OCI-LY7 (cell line): Measurements from ENCODE around the gene AHNAK2. TPM values are rescaled to one million over a fixed set of nuclear protein-coding genes. Genes with fewer than 3 reads are reported as not detected.

Source experiments
- BruUV-seq: library from RNA; stranded (reverse); fragments of 400-500 nt; replicated peaks from 2 replicates; lab custom pipeline; 2021; lab: Mats Ljungman, UMichigan
- CTCF ChIA-PET: fragments of 300-600 bp; sonication (Branson Sonifier 250); formaldehyde crosslinking; loops from one replicate; lab custom pipeline; 2022; ENCODE audit warnings: antibody characterized with exemption; ENCODE audit not compliant: unreplicated experiment; lab: Charles Lee
- POLR2A ChIA-PET: fragments of 300-600 bp; sonication (Branson Sonifier 250); formaldehyde crosslinking; loops from one replicate; lab custom pipeline; 2022; ENCODE audit warnings: antibody characterized with exemption; lab: Charles Lee
- DNase-seq: peaks from one replicate; pipeline ENCODE4 v3.0.0-alpha.2; 2015; ENCODE audit warnings: low spot score
- H2AFZ ChIP-seq: fragments of 200-600 bp; sonication (generic), shearing (Covaris generic); 2 replicates; pipeline ENCODE4 v1.6.1; 2014; ENCODE audit warnings: mild to moderate bottlenecking, antibody characterized with exemption, low read length, moderate library complexity
- H3K27ac ChIP-seq: fragments of 200-600 bp; sonication (generic); 2 replicates; pipeline ENCODE4 v1.5.1; 2014; ENCODE audit warnings: mixed run types, low read depth, mild to moderate bottlenecking, moderate library complexity, low read length, inconsistent platforms; ENCODE audit not compliant: poor library complexity, severe bottlenecking
- H3K36me3 ChIP-seq: fragments of 200-600 bp; sonication (generic); 2 replicates; pipeline ENCODE4 v1.6.1; 2014; ENCODE audit warnings: mild to moderate bottlenecking, antibody characterized with exemption, low read length, moderate library complexity, mixed read lengths; ENCODE audit not compliant: insufficient read depth
- H3K4me1 ChIP-seq: fragments of 200-600 bp; sonication (generic); 2 replicates; pipeline ENCODE4 v1.5.1; 2014; ENCODE audit warnings: mild to moderate bottlenecking, low read length; ENCODE audit not compliant: insufficient read depth, poor library complexity, severe bottlenecking
- H3K4me2 ChIP-seq: fragments of 200-600 bp; sonication (generic); 2 replicates; pipeline ENCODE4 v1.6.1; 2014; ENCODE audit warnings: mild to moderate bottlenecking, low read length
- H3K4me3 ChIP-seq: fragments of 200-600 bp; sonication (generic); 2 replicates; pipeline ENCODE4 v1.5.1; 2014; ENCODE audit warnings: mild to moderate bottlenecking, low read depth, low read length; ENCODE audit not compliant: poor library complexity, severe bottlenecking
- H3K79me2 ChIP-seq: fragments of 200-600 bp; sonication (generic); 2 replicates; pipeline ENCODE4 v1.6.1; 2016; ENCODE audit warnings: low read depth, mild to moderate bottlenecking, low read length, moderate library complexity, mixed read lengths; ENCODE audit not compliant: insufficient read depth
- H3K9me2 ChIP-seq: fragments of 200-600 bp; sonication (generic); 2 replicates; pipeline ENCODE4 v1.6.1; 2016; ENCODE audit warnings: mild to moderate bottlenecking, low read length, mixed read lengths; ENCODE audit not compliant: insufficient read depth
- H3K9me3 ChIP-seq: fragments of 200-600 bp; sonication (generic); 2 replicates; pipeline ENCODE4 v1.6.1; 2014; ENCODE audit warnings: mild to moderate bottlenecking, mixed run types, low read length, mixed read lengths
- H4K20me1 ChIP-seq: fragments of 200-600 bp; sonication (generic); 2 replicates; pipeline ENCODE4 v1.6.1; 2014; ENCODE audit warnings: mild to moderate bottlenecking, antibody characterized with exemption, low read length, moderate library complexity, mixed read lengths; ENCODE audit not compliant: insufficient read depth
- EZH2phosphoT487 ChIP-seq: fragments of 200-600 bp; sonication (generic); IDR thresholded peaks from 2 replicates; pipeline ENCODE4 v1.6.1; 2018; ENCODE audit warnings: low read depth, borderline replicate concordance, mild to moderate bottlenecking, mixed run types, antibody characterized with exemption, low read length, moderate library complexity, mixed read lengths
- intact Hi-C: fragments of 100-400 bp; cut with micrococcal nuclease; formaldehyde crosslinking; loops from one replicate; pipeline ENCODE4 v1.10.0; 2022; ENCODE audit not compliant: unreplicated experiment
- total RNA-seq, 2 experiments: library from RNA; depleted of rRNA in 1 of 2; stranded (reverse); fragments of >200 nt in 1 of 2; shearing (Covaris generic) in 1 of 2; gene quantifications; 2 replicates each; pipeline ENCODE4 v1.2.3, GENCODE V29; 2014 to 2022
- TF ChIP-seq, protein P1 (sequence below): fragments of 200-600 bp; sonication (generic); conservative IDR thresholded peaks from 2 replicates; pipeline ENCODE4 v1.5.1; 2014; ENCODE audit warnings: mild to moderate bottlenecking, antibody characterized with exemption, low read length, moderate library complexity, mixed read lengths

The AHNAK2 gene
- total RNA-seq, 2 experiments from 2014 or later = 0.61 TPM; not detected in 1

DNA sequence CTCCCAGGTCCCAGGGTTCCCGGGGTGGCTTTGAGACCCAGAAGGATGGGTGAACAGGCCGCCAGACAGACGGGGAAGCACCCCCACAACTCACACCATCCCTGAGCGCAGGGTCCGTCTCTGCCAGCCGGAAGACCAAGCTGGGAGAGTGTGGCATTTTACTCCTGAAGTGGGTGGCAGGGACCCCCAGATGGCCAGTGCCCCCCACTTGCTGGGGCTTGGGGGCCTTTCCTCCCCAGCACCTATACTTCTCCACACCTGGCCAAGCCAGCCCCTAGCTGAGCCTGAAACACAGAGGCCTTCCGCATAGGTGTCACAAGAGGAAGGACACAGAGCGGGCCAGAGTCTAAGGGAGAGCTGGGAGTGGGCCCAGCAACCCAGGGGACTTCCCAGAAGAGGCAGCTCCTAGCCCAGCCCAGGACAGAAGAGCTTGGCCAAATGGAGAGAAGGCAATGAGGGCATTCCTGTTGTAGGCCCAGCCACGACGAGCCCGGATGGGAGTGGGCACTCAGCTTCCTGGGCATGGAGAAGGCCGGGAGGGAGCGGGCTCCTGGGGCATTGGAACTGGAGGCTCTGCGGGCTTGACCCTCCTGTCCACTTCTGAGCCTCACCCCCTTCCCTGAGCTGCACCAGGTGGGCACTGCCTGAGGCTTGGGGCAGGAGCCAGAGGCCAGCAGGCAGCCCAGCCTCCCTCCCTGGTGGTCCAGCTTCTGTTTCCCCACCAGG is 3.3 kb downstream of the AHNAK2 start:
- POLR2A ChIA-PET = no interaction called here
- H3K4me1 ChIP-seq = no peaks in the 10 kb centered on the region
- no peaks in the 10 kb centered on the region for H3K9me3 ChIP-seq
- no peaks in the 10 kb centered on the region for H3K79me2 ChIP-seq
- TF ChIP-seq, protein P1, sequence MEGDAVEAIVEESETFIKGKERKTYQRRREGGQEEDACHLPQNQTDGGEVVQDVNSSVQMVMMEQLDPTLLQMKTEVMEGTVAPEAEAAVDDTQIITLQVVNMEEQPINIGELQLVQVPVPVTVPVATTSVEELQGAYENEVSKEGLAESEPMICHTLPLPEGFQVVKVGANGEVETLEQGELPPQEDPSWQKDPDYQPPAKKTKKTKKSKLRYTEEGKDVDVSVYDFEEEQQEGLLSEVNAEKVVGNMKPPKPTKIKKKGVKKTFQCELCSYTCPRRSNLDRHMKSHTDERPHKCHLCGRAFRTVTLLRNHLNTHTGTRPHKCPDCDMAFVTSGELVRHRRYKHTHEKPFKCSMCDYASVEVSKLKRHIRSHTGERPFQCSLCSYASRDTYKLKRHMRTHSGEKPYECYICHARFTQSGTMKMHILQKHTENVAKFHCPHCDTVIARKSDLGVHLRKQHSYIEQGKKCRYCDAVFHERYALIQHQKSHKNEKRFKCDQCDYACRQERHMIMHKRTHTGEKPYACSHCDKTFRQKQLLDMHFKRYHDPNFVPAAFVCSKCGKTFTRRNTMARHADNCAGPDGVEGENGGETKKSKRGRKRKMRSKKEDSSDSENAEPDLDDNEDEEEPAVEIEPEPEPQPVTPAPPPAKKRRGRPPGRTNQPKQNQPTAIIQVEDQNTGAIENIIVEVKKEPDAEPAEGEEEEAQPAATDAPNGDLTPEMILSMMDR = no peak
- no peak for TF ChIP-seq EZH2phosphoT487
- H3K27ac ChIP-seq = no peak overlapping the region
- H4K20me1 ChIP-seq = no peaks in the 10 kb centered on the region
- H3K9me2 ChIP-seq = no peaks in the 10 kb centered on the region
- H3K4me3 ChIP-seq = no peak overlapping the region
- BruUV-seq = no TSS peak
- intact Hi-C loops = no loop called here
- H3K36me3 ChIP-seq = no peaks in the 10 kb centered on the region
- no peak for DNase-seq
- CTCF ChIA-PET = interaction anchor here (0.9 to 1.4 kb wide), 2 partner anchors 72 to 377 kb away, joined by 3 to 4 read pairs; no protein-coding TSS in a partner anchor
- no peak overlapping the region for H2AFZ ChIP-seq
- no peak overlapping the region for H3K4me2 ChIP-seq

- Histone ChIP-seq H3K36me3 (no peaks in the 10 kb centered on the region), H3K4me2 (no peak overlapping the region), H3K4me1 (no peaks in the 10 kb centered on the region), H2AFZ (no peak overlapping the region), H3K9me3 (no peaks in the 10 kb centered on the region), H3K4me3 (no peak overlapping the region), H3K27ac (no peak overlapping the region), H4K20me1 (no peaks in the 10 kb centered on the region), H3K9me2 (no peaks in the 10 kb centered on the region), H3K79me2 (no peaks in the 10 kb centered on the region)
- intact Hi-C loops = no loop called here
- TF ChIP-seq, protein P1 = no peak
- TF ChIP-seq EZH2phosphoT487 = no peak
- BruUV-seq = no TSS peak
- no peak for DNase-seq
- POLR2A ChIA-PET = interaction anchor here (0.6 to 0.7 kb wide), 2 partner anchors 9 to 55 kb away, joined by 3 to 4 read pairs; no protein-coding TSS in a partner anchor
- CTCF ChIA-PET = no interaction called here
These were observed 4.0 kb downstream of the AHNAK2 start for GRCh38 chr14:104974146-104974541.
